GM23338 (cell line): Measurements from ENCODE around the gene TMEM255B. TPM values are rescaled to one million over a fixed set of nuclear protein-coding genes. Genes with fewer than 3 reads are reported as not detected.

Experiments
- ATAC-seq: fragments of 200-7000 bp; cut with Tn5 transposase; 3 replicates; pipeline ENCODE4 v1.9.1; 2020
- DNase-seq: peaks from one replicate; pipeline ENCODE4 v3.0.0-alpha.2; 2015; ENCODE audit warnings: low spot score
- H2AFZ ChIP-seq: fragments of 200-600 bp; sonication (generic); 2 replicates; pipeline ENCODE4 v1.8.0; 2016; ENCODE audit warnings: antibody characterized with exemption, mild to moderate bottlenecking, moderate library complexity
- H3F3A ChIP-seq: fragments of 200-600 bp; sonication (generic); replicated peaks from 2 replicates; pipeline ENCODE4 v1.8.0; 2017; ENCODE audit warnings: antibody characterized with exemption, mixed run types, low read depth
- H3K27ac ChIP-seq: fragments of 200-600 bp; sonication (generic); 2 replicates; pipeline ENCODE4 v1.6.1; 2016; ENCODE audit warnings: low read depth
- H3K27me3 ChIP-seq: fragments of 200-600 bp; sonication (generic); 2 replicates; pipeline ENCODE4 v1.8.0; 2016; ENCODE audit warnings: mild to moderate bottlenecking, mixed run types, moderate library complexity; ENCODE audit not compliant: insufficient read depth
- H3K36me3 ChIP-seq: fragments of 200-600 bp; sonication (generic); 2 replicates; pipeline ENCODE4 v1.8.0; 2016; ENCODE audit warnings: mild to moderate bottlenecking; ENCODE audit not compliant: insufficient read depth
- H3K4me1 ChIP-seq: fragments of 200-600 bp; sonication (generic); 2 replicates; pipeline ENCODE4 v1.8.0; 2016; ENCODE audit warnings: mild to moderate bottlenecking, moderate library complexity; ENCODE audit not compliant: insufficient read depth
- H3K4me2 ChIP-seq: fragments of 200-600 bp; sonication (generic); 2 replicates; pipeline ENCODE4 v1.7.1; 2017; ENCODE audit warnings: mixed run types
- H3K4me3 ChIP-seq: fragments of 200-600 bp; sonication (generic); 2 replicates; pipeline ENCODE4 v1.6.1; 2016; ENCODE audit warnings: mixed run types
- H3K79me2 ChIP-seq: fragments of 200-600 bp; sonication (generic); replicated peaks from 2 replicates; pipeline ENCODE4 v1.8.0; 2017; ENCODE audit warnings: mild to moderate bottlenecking; ENCODE audit not compliant: insufficient read depth
- H3K9me2 ChIP-seq: fragments of 200-600 bp; sonication (generic); 2 replicates; pipeline ENCODE4 v1.8.0; 2017; ENCODE audit not compliant: insufficient read depth
- H4K20me1 ChIP-seq: fragments of 200-600 bp; sonication (generic); replicated peaks from 2 replicates; pipeline ENCODE4 v1.8.0; 2017; ENCODE audit warnings: mild to moderate bottlenecking; ENCODE audit not compliant: insufficient read depth
- H3K27ac Mint-ChIP-seq: 2 replicates; pipeline ENCODE4 v1.8.0; 2020; ENCODE audit warnings: inconsistent platforms, mild to moderate bottlenecking, moderate library complexity, mixed read lengths
- H3K27me3 Mint-ChIP-seq: 3 replicates; pipeline ENCODE4 v1.8.0; 2022; ENCODE audit warnings: low read depth, mild to moderate bottlenecking, moderate library complexity, mixed read lengths, inconsistent platforms; ENCODE audit not compliant: insufficient read depth, poor library complexity
- H3K36me3 Mint-ChIP-seq: 3 replicates; pipeline ENCODE4 v1.8.0; 2021; ENCODE audit warnings: low read depth, mild to moderate bottlenecking, inconsistent platforms, moderate library complexity, mixed read lengths
- H3K4me1 Mint-ChIP-seq: 3 replicates; pipeline ENCODE4 v1.8.0; 2020; ENCODE audit warnings: mild to moderate bottlenecking, inconsistent platforms, mixed read lengths
- H3K4me3 Mint-ChIP-seq: 3 replicates; pipeline ENCODE4 v1.8.0; 2021; ENCODE audit warnings: moderate library complexity, mild to moderate bottlenecking, inconsistent platforms, mixed read lengths
- H3K9me3 Mint-ChIP-seq: 3 replicates; pipeline ENCODE4 v1.8.0; 2020; ENCODE audit warnings: moderate library complexity, mild to moderate bottlenecking, inconsistent platforms, mixed read lengths
- EZH2 ChIP-seq: fragments of 200-600 bp; sonication (generic); IDR thresholded peaks from one replicate; pipeline ENCODE4 v1.8.0; 2017; ENCODE audit warnings: antibody characterized with exemption, mild to moderate bottlenecking, low read depth; ENCODE audit not compliant: unreplicated experiment
- EZH2phosphoT487 ChIP-seq: fragments of 200-600 bp; sonication (generic); IDR thresholded peaks from one replicate; pipeline ENCODE4 v1.8.1; 2018; ENCODE audit warnings: antibody characterized with exemption; ENCODE audit not compliant: unreplicated experiment
- JUNB ChIP-seq: IDR thresholded peaks from one replicate; pipeline ENCODE4 v1.6.1; 2016; ENCODE audit warnings: antibody characterized with exemption; ENCODE audit not compliant: unreplicated experiment
- NANOG ChIP-seq: IDR thresholded peaks from 2 replicates; pipeline ENCODE4 v1.6.1; 2016; ENCODE audit warnings: antibody characterized with exemption, borderline replicate concordance
- STAT1 ChIP-seq: IDR thresholded peaks from one replicate; pipeline ENCODE4 v1.6.1; 2016; ENCODE audit warnings: antibody characterized with exemption; ENCODE audit not compliant: unreplicated experiment
- ZNF331 ChIP-seq: fragments of 250-450 bp; sonication (Bioruptor Pico); IDR thresholded peaks from 2 replicates; pipeline ENCODE4 v1.5.0; 2020; ENCODE audit warnings: low read depth, mild to moderate bottlenecking, moderate library complexity
- ZNF462 ChIP-seq: fragments of 250-450 bp; sonication (Bioruptor Pico); IDR thresholded peaks from 2 replicates; pipeline ENCODE4 v1.5.0; 2020; ENCODE audit warnings: mild to moderate bottlenecking, moderate library complexity
- polyA plus RNA-seq: library from polyadenylated mRNA; unstranded; fragments of >200 nt; fragmentation: Nextera tagmentation; extraction: Ambion mirVana; gene quantifications from 2 replicates; pipeline ENCODE4 v1.2.1, GENCODE V29; 2016
- total RNA-seq: library from RNA; depleted of rRNA; stranded (reverse); fragments of >200 nt; shearing (Covaris generic); gene quantifications from 2 replicates; pipeline ENCODE4 v1.2.3, GENCODE V29; 2014
- TF ChIP-seq, protein P1 (sequence below), 2 experiments: fragments of 200-600 bp in 1 of 2; sonication (generic) in 1 of 2; conservative IDR thresholded peaks; 2 replicates each; pipeline versions ENCODE4 v1.5.1 to v1.6.1; 2016 to 2017; ENCODE audit warnings: antibody characterized with exemption in 2 of 2, low read depth in 2 of 2, mild to moderate bottlenecking in 2 of 2, moderate library complexity in 1 of 2
- TF ChIP-seq, protein P2 (sequence below): IDR thresholded peaks from 2 replicates; pipeline ENCODE4 v1.6.1; 2016; ENCODE audit warnings: antibody characterized with exemption

TMEM255B gene
- total and polyA plus RNA-seq, 2 experiments from 2014 or later: 0.69 to 4.4 TPM

DNA sequence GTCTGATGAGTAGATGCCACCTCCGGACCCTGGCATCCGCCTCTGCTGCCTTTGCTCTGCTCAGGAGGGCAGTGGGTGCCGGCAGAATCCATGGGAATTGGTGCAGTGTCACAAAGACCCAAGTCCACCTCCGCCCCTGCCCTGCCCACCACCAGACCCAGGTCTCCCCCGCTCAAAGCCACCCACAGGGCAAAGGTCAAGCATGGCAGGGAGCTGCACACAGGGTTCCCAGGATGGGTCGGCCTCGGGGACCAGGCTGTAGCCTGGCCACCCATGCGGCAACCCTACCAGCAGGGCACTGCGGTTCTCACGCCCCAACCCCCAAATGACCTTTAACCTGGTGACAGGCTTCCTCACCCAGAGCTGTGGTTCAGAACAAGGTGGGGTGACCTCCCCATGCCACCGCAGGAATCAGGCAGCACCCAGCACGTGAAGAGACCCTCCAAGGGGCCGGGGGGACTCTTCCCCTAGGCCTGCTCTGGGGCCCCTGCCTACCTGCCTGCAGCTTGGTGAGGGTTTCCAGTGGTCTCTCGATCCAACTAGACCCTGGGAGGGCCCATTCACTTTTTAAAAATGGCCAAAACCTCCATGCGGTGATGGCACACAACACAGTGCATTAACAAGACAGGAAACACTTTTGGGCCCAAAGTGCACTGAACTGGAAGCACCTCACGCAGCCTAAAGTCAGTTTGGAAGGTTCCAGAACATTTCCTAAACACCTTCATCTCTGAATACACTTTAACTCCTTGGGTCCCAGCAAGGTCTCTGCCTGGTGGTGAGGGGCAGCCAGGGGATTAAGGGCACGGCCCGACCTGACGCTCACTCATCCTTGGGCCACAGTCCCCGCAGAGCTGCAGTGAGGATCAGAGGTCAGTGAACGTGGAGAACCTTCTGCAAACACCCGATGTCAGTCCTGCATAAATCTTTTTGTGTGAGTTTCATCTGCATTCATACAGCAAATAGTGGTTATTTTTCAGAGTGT lies 93.8 kb downstream of the TMEM255B start:
- Histone ChIP-seq H3K9me2 (no peaks in the 10 kb centered on the region; the same call in 1 of the 2 replicates), H3K4me3 (no peak overlapping the region), H2AFZ (no peak overlapping the region), H3K36me3 (no peaks in the 10 kb centered on the region), H3K4me2 (no peak overlapping the region), H3K79me2 (peaks cover 14% of the 10 kb centered on the region), H3F3A (no peaks in the 10 kb centered on the region), H4K20me1 (no peaks in the 10 kb centered on the region), H3K4me1 (peaks cover 6% of the 10 kb centered on the region), H3K27me3 (no peaks in the 10 kb centered on the region), H3K27ac (no peak overlapping the region)
- peaks cover 10% of the 10 kb centered on the region for H3K27me3 Mint-ChIP-seq
- no peak overlapping the region for H3K27ac Mint-ChIP-seq
- H3K9me3 Mint-ChIP-seq: no peaks in the 10 kb centered on the region
- TF ChIP-seq ZNF462 (no peak), ZNF331 (CRISPR knock-in tag) (no peak), NANOG (no peak), STAT1 (no peak), EZH2phosphoT487 (no peak), JUNB (no peak), EZH2 (no peak)
- TF ChIP-seq, protein P1, sequence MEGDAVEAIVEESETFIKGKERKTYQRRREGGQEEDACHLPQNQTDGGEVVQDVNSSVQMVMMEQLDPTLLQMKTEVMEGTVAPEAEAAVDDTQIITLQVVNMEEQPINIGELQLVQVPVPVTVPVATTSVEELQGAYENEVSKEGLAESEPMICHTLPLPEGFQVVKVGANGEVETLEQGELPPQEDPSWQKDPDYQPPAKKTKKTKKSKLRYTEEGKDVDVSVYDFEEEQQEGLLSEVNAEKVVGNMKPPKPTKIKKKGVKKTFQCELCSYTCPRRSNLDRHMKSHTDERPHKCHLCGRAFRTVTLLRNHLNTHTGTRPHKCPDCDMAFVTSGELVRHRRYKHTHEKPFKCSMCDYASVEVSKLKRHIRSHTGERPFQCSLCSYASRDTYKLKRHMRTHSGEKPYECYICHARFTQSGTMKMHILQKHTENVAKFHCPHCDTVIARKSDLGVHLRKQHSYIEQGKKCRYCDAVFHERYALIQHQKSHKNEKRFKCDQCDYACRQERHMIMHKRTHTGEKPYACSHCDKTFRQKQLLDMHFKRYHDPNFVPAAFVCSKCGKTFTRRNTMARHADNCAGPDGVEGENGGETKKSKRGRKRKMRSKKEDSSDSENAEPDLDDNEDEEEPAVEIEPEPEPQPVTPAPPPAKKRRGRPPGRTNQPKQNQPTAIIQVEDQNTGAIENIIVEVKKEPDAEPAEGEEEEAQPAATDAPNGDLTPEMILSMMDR (conservative IDR thresholded peaks at IDR 0.05; ENCODE audit: low read depth in 2 of 2): no peak
- TF ChIP-seq, protein P2, sequence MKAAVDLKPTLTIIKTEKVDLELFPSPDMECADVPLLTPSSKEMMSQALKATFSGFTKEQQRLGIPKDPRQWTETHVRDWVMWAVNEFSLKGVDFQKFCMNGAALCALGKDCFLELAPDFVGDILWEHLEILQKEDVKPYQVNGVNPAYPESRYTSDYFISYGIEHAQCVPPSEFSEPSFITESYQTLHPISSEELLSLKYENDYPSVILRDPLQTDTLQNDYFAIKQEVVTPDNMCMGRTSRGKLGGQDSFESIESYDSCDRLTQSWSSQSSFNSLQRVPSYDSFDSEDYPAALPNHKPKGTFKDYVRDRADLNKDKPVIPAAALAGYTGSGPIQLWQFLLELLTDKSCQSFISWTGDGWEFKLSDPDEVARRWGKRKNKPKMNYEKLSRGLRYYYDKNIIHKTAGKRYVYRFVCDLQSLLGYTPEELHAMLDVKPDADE: no peak
- H3K4me1 Mint-ChIP-seq: peaks cover 43% of the 10 kb centered on the region
- DNase-seq: no peak
- H3K36me3 Mint-ChIP-seq: no peaks in the 10 kb centered on the region
- no peak for ATAC-seq
- no peak overlapping the region for H3K4me3 Mint-ChIP-seq
